Sigmoid colon (tissue), 7 donors: ENCODE results near the gene ABI3BP. TPM values are rescaled to one million over a fixed set of nuclear protein-coding genes. Genes with fewer than 3 reads are reported as not detected.

Experiments used
- DNase-seq: peaks from one replicate; pipeline ENCODE4 v3.0.0-alpha.2; 2019
- H3K27ac ChIP-seq, 4 donors: fragments of 200-600 bp; sonication (generic); one replicate each; pipeline ENCODE4 v1.5.1; 2016 to 2019; ENCODE audit warnings: mild to moderate bottlenecking in 1 of 4
- H3K27me3 ChIP-seq, 3 donors: fragments of 200-600 bp; sonication (generic); one replicate each; pipeline ENCODE4 v1.5.1; 2019; ENCODE audit warnings: mild to moderate bottlenecking in 1 of 3
- H3K36me3 ChIP-seq, 4 donors: fragments of 200-600 bp; sonication (generic); one replicate each; pipeline ENCODE4 v1.5.1; 2016 to 2019
- H3K4me1 ChIP-seq, 4 donors: fragments of 200-600 bp; sonication (generic); one replicate each; pipeline ENCODE4 v1.5.1; 2017 to 2019
- H3K4me3 ChIP-seq, 4 donors: fragments of 200-600 bp; sonication (generic); one replicate each; pipeline ENCODE4 v1.5.1; 2017 to 2019; ENCODE audit warnings: mild to moderate bottlenecking in 2 of 4, moderate library complexity in 1 of 4
- H3K9me3 ChIP-seq, 4 donors: fragments of 200-600 bp in 3 of 4; sonication (generic) in 3 of 4; one replicate each; pipeline versions ENCODE4 v1.5.1 to v1.6.1; 2013 to 2019
- EP300 ChIP-seq, 4 donors: sonication (generic); formaldehyde crosslinking; IDR thresholded peaks; one replicate each; pipeline ENCODE4 v1.6.1; 2017; ENCODE audit warnings: antibody characterized with exemption in 4 of 4
- POLR2A ChIP-seq, 2 donors: fragments of 450-650 bp; IDR thresholded peaks; one replicate each; pipeline ENCODE4 v1.6.1; 2016; ENCODE audit warnings: antibody characterized with exemption in 2 of 2, mild to moderate bottlenecking in 2 of 2, moderate library complexity in 2 of 2
- POLR2AphosphoS5 ChIP-seq, 4 donors: sonication (generic); formaldehyde crosslinking; IDR thresholded peaks; one replicate each; pipeline ENCODE4 v1.6.1; 2017; ENCODE audit warnings: antibody characterized with exemption in 4 of 4
- WGBS, 2 donors: extraction: QIAGEN DNeasy Blood & Tissue Kit; methylation state at CpG; one replicate each; pipeline ENCODE4 v1.1.7; 2013; 5-methylcytosine and 5-hydroxymethylcytosine counted together
- intact Hi-C: fragments of 100-400 bp; cut with DNase I; formaldehyde crosslinking; loops from one replicate; pipeline ENCODE4 v1.15.1; 2023
- polyA plus RNA-seq, 3 donors: library from polyadenylated mRNA; stranded (reverse); fragments of 200-250 nt; gene quantifications; one replicate each; pipeline ENCODE4 v1.2.3, GENCODE V29; 2013
- total RNA-seq, 4 donors: library from RNA; depleted of rRNA; stranded (reverse); fragments of >200 nt; gene quantifications; one replicate each; pipeline ENCODE4 v1.1.0, GENCODE V29; 2016
- TF ChIP-seq, protein P1 (sequence below), 4 experiments: fragments of 450-650 bp in 3 of 4; fragments of 200-600 bp in 1 of 4; IDR thresholded peaks; one replicate each; pipeline ENCODE4 v1.5.1; 2016 to 2019; ENCODE audit warnings: antibody characterized with exemption in 4 of 4, mild to moderate bottlenecking in 3 of 4, moderate library complexity in 2 of 4
- donor health status: healthy with polysubstance abuse.
- donor health status: Bipolar disorder and iron deficiency.
- donor health status: healthy.

Gene ABI3BP
- total and polyA plus RNA-seq, 7 donors: 1.2 to 177 (median 30.4) TPM

DNA sequence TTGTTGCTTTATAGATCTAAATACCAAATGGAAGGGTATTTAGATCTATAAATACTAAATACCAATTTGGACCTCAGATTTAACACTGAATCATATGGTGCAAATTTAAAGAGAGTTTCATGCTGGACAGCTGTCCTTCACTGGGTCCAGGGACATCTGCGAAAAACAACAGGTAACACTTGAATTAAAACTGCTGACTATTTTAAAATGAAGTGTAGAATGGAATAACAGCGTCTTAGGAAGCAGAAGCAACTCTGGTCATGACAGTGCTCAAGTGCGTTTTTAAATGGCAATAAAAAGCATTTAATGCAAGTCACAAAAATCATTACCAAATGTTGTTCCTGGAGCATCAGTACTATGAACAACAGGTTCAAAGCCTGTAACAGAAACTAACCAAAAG is 177.6 kb downstream of the ABI3BP start:
- Histone ChIP-seq H3K4me3 (no peak overlapping the region), H3K27ac (no peak overlapping the region), H3K36me3 (no peaks in the 10 kb centered on the region), H3K9me3 (no peaks in the 10 kb centered on the region), H3K4me1 (no peaks in the 10 kb centered on the region), H3K27me3 (no peaks in the 10 kb centered on the region)
- TF ChIP-seq POLR2A (IDR thresholded peaks at IDR 0.05): no peak
- TF ChIP-seq POLR2AphosphoS5 (IDR thresholded peaks at IDR 0.05): no peak
- TF ChIP-seq, protein P1, sequence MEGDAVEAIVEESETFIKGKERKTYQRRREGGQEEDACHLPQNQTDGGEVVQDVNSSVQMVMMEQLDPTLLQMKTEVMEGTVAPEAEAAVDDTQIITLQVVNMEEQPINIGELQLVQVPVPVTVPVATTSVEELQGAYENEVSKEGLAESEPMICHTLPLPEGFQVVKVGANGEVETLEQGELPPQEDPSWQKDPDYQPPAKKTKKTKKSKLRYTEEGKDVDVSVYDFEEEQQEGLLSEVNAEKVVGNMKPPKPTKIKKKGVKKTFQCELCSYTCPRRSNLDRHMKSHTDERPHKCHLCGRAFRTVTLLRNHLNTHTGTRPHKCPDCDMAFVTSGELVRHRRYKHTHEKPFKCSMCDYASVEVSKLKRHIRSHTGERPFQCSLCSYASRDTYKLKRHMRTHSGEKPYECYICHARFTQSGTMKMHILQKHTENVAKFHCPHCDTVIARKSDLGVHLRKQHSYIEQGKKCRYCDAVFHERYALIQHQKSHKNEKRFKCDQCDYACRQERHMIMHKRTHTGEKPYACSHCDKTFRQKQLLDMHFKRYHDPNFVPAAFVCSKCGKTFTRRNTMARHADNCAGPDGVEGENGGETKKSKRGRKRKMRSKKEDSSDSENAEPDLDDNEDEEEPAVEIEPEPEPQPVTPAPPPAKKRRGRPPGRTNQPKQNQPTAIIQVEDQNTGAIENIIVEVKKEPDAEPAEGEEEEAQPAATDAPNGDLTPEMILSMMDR (IDR thresholded peaks at IDR 0.05): no peak
- no peak for TF ChIP-seq EP300 (IDR thresholded peaks at IDR 0.05)
- WGBS, 2 donors: 81 to 98% methylated on average over 3 of the region's 3 CpGs
- no peak for DNase-seq
- intact Hi-C loops: no loop called here

DNA sequence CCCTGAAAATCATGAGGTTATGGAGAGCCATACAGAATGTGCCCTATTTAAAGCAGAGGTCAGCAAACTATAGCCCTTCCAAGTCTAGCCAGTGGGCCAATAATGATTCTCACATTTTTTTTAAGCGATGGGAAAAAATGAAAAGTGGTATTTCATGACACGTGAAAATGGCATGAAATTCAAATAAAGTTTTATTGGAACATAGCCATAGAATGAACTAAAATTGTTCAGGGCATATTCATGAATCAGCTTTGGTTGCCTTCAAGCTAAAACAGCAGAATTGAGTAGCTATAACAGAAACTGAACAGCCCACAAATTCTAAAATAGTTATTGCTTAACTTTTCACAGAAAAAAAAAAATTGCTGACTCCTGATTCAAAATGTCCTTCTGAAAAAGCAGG is 179.4 kb downstream of the ABI3BP start:
- Histone ChIP-seq H3K4me3 (no peak overlapping the region), H3K9me3 (no peaks in the 10 kb centered on the region), H3K36me3 (no peaks in the 10 kb centered on the region), H3K27ac (no peak overlapping the region), H3K4me1 (no peaks in the 10 kb centered on the region), H3K27me3 (no peaks in the 10 kb centered on the region)
- TF ChIP-seq POLR2A (IDR thresholded peaks at IDR 0.05) (no peak), EP300 (IDR thresholded peaks at IDR 0.05) (no peak), POLR2AphosphoS5 (IDR thresholded peaks at IDR 0.05) (no peak)
- TF ChIP-seq, protein P1 (IDR thresholded peaks at IDR 0.05): no peak
- intact Hi-C loops: no loop called here
- DNase-seq: no peak
- 91 to 93% methylated on average over 2 of the region's 2 CpGs for WGBS, 2 donors

DNA sequence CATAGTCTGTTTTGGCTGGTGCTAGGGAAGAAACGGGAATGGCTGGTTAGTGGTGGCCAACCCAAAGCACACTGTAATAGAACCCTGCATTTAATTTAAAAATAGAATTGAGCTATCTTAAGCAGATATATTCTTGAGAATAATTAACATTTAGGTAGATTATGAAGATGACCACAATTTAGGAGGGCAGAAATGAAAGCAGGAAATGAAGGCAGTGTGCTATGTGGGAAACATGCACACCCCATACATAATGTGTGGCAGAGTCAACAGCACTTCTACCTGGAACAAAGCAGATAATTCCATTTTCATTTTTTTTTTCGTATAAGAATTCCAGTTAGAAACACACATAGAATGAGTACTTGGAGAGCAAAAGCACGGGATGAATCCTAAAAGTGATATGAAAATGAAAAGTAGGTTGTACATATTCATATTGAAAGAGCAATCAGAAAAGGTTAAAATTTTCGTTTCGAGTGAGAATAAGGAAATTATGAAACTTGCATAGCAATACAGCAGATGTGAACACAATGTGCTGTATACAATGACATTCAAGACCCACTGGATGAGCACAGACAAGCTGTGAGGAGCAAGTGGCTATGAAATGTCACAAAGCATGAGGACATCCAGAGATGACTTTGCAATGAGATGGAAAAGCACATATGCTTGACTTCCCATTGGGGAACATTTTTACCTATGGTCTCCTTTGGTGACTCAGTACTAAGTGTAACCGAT is 181.3 kb downstream of the ABI3BP start:
- H3K4me1 ChIP-seq: no peaks in the 10 kb centered on the region
- no peaks in the 10 kb centered on the region for H3K36me3 ChIP-seq
- no peak overlapping the region for H3K4me3 ChIP-seq
- no peak overlapping the region for H3K27ac ChIP-seq
- intact Hi-C loops: no loop called here
- TF ChIP-seq POLR2A (IDR thresholded peaks at IDR 0.05) (no peak), EP300 (IDR thresholded peaks at IDR 0.05) (no peak), POLR2AphosphoS5 (IDR thresholded peaks at IDR 0.05) (no peak)
- TF ChIP-seq, protein P1 (IDR thresholded peaks at IDR 0.05): no peak
- DNase-seq: no peak
- H3K9me3 ChIP-seq: no peaks in the 10 kb centered on the region
- WGBS, 2 donors: 86% methylated on average over 6 of the region's 6 CpGs
- H3K27me3 ChIP-seq: no peaks in the 10 kb centered on the region

DNA sequence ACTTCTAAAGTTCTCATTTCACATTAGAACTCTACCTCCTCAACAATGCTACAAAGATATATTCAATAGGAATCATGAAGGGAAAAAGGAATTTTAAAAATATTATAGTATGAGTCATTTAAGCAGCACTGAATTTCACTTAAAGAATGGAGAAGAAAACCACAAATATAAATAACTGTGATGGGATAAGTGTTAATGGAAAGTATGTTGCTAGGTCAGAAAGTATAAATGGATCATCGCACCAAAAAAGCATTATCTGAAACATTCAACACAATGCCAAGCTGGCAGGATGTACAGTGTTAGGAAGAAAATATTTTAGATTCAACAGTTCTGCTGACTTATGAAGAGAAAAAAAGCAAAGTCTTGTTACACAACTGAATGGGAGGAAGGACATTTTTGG is 182.6 kb downstream of the ABI3BP start:
- Histone ChIP-seq H3K4me3 (no peak overlapping the region), H3K27me3 (no peaks in the 10 kb centered on the region), H3K27ac (no peak overlapping the region), H3K36me3 (no peaks in the 10 kb centered on the region), H3K9me3 (no peaks in the 10 kb centered on the region), H3K4me1 (no peaks in the 10 kb centered on the region)
- no peak for DNase-seq
- intact Hi-C loops: no loop called here
- 92 to 96% methylated on average over 1 of the region's 1 CpG for WGBS, 2 donors
- TF ChIP-seq POLR2AphosphoS5 (IDR thresholded peaks at IDR 0.05) (no peak), EP300 (IDR thresholded peaks at IDR 0.05) (no peak), POLR2A (IDR thresholded peaks at IDR 0.05) (no peak)
- TF ChIP-seq, protein P1 (IDR thresholded peaks at IDR 0.05): no peak

DNA sequence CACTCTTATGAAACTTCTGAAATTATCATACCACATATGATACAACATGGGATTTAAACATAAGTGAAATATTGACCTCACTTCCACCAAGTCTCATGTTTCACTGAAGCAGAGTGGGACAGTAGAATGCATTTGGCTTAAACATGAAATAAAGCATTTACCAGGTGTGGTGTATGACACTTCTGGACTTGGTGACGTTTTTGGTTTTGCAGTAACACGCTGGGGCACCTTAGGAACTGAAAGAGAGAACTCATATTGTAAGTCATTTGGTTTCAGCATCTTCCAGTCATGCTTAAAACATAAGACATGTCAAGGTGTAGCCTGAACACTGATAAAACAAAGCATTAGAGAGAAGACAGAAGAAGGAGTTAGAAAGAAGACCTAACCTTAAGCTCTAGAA is 188.6 kb downstream of the ABI3BP start:
- WGBS, 2 donors: 77 to 83% methylated on average over 2 of the region's 2 CpGs
- no peak for DNase-seq
- peaks cover 0 to 4% (median 0%) of the 10 kb centered on the region in 4 donors for H3K36me3 ChIP-seq

More for the DNA sequence above, 188.6 kb downstream of the ABI3BP start:
- TF ChIP-seq, protein P1 (IDR thresholded peaks at IDR 0.05): no peak
- no peak for TF ChIP-seq POLR2A (IDR thresholded peaks at IDR 0.05)
- TF ChIP-seq EP300 (IDR thresholded peaks at IDR 0.05): no peak
- TF ChIP-seq POLR2AphosphoS5 (IDR thresholded peaks at IDR 0.05): no peak
- no peaks in the 10 kb centered on the region for H3K9me3 ChIP-seq
- no peaks in the 10 kb centered on the region for H3K27me3 ChIP-seq
- H3K4me1 ChIP-seq: no peaks in the 10 kb centered on the region
- no peak overlapping the region for H3K27ac ChIP-seq
- intact Hi-C loops: no loop called here
- no peak overlapping the region for H3K4me3 ChIP-seq
